Cerebellar cortex (tissue), 1 donor: ENCODE data around the gene CXCL17.

Experiments
- DNase-seq: peaks from one replicate; pipeline ENCODE4 v3.0.0-alpha.2; 2015; ENCODE audit warnings: low spot score

The CXCL17 gene

DNA sequence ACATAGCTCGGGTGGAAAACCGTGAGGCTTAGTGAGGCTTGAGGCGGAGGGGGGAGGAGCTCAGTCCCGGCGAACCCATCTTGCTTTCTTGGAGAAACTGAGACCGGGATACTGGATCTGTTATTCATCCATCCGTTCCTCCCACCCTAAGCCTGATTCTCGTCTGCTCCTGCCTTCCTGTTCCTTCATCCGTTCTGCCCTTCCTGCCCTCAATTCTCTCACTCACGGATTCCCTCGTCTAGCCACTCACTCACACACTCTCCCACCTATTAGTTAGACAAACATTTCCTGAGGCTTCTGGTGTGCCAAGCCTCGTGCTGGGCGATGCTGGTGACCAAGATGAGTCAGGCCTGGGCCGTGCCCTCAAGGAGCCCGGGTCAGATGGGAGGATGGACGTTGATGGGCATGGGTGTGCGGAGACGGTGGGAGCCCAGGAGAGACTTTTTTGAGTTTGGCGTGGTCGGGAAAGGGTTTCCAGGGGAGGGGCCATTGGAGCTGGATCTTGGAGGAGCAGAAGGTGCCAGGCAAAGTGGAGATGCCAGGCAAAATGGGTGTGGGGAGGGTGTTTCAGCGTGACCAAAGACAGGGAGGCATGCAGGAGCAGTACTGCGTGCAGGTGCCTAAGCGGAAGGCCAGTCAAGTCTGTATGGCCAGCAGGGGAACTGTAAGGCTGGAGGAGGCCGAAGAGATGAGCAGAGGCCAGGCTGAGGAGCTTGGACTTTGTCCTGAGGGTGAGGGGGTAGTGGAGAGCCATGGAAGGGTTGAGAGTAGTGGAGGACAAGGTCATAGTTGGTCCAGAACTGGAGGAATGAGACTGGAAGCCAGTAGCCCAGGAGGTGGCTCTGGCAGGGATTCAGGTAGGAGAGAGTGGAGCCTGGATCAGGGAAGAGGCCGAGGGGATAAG lies 45.2 kb downstream of the CXCL17 start:
- DNase-seq, result peak; percentile 42

DNA sequence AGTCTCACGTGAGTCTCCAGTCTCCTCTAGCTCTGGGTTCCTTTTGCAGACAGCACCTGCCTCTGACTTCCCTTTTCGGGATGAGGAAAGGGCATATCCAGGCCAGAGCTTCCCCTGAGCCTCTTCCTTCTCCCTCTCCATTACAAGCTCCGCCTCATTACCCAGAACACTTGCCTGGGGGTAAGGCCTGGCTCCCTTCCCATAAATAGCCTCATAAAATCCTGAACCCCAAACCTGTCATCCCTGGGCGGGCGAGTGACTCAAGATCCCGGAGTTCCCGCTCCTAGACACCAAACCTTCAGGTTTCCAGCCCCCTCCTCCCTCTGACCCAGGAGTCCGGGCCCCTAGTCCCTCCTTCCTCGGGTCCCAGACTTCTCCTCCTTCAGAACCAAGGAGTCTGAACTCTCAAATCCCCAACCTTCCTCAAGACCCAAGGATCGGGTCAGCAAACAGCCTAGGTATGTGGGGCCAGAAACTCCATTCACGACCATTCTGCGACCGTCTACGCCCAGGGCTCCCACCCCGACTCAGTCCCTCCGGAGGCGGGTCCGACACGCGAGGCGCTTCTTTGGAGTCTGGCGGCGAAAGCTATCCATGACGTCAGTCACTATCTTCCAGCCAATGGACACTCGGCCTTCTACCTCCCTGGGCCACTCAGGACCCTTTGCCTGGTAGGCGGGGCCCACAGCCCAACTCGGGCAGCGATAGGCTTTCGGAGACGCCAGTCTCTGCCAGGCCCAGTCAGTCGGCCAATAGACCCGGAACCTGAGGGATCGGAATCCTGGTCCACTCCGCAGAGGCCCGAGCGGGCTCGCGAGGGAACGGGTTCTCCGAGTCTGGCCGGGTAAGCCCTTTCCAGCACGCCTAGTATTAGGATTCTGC lies 46.1 kb downstream of the CXCL17 start:
- DNase-seq, result peak; percentile 99

DNA sequence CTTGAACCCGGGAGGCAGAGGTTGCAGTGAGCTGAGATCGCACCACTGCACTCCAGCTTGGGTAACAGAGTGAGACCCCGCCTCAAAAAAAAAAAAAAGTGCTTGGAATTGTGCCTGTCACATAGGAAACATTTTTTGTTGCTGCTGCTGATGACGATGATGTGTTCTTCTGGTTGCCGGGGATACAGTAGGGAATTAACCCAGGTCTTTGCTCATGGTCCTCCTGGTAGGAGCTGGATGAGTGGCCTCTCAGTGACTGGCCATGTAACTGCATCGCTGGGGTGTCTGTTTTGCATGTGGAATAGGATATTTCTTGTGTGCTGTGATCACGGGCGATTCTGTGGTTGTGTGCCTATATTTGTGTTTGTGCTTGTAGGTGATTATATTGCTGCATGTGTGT lies 48.0 kb downstream of the CXCL17 start:
- DNase-seq, result no peak

DNA sequence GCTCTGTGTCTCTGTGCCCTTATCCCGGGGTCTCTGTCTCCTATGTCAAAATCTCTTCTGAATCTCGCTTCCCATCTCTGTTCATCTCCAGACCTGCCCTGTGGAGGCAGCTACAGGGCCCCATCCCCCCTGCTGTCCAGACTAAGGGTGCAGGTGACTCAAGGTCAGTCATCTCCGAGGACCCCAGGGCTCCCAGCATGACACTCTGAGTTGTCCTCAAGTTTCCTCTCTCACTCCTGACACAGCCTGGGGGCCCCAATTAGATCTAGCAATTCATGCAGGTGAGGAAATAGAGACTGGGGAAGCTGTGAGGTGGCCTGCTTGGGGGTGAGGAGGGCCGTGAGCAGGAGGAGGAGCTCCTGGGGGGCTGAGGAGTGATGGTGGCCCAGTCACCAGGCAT lies 50.6 kb downstream of the CXCL17 start:
- DNase-seq, result no peak

DNA sequence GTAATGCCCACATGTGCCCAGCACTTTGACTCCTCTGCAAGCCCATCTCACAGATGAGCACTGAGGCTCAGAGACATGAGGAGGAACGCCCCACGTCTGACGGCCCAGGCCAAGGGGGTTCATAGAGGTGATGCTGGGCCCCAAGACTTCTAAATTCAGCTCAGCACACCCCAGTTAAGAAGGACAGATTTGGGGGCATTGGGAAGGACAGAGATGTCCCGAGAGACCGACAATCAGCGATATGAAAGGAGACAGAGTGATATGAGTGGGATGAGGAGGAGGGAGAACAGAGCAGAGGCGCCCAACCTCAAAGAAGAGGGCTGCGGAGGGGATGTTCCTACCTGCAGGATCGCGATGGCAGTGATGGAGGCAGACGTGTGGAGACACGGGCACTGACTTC lies 52.8 kb downstream of the CXCL17 start, which contains the start of gene CNFN:
Gene CNFN (minus strand): TSS at position 399 of the 400 bp plus-strand sequence. CDS start 1,260 bp downstream, outside the sequence.
- DNase-seq, result no peak

DNA sequence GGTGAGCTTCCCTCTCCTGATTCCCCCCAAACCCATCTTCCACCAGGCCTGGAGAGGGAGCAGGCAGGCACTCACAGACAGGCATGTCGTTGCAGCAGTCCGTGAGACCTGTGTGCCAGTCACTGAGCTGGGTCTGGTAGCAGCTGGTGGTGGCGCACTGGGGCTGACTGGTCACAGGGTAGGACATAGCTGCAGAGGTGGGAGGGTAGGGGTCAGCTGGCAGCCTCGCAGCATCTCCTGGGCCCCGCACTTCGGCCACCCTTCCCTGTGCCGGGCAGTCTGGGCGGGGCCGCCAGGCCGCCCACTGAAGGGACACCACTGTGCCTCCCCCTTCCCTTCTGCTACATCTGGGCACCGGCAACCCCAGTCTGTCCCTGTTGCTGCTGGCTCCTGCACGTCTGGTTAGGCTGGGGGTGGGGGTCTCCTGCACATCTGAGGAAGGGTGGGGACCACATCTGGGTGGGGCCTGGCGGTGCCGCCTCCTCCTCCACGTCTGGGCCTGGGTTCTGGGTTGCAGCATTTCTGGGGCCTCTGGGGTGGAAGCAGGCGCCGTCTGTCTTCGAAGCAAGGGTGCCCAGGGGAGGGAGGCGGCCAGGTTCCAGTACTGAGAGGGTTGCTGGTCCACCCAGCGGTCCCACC lies 53.8 kb downstream of the CXCL17 start:
- no peak for DNase-seq

DNA sequence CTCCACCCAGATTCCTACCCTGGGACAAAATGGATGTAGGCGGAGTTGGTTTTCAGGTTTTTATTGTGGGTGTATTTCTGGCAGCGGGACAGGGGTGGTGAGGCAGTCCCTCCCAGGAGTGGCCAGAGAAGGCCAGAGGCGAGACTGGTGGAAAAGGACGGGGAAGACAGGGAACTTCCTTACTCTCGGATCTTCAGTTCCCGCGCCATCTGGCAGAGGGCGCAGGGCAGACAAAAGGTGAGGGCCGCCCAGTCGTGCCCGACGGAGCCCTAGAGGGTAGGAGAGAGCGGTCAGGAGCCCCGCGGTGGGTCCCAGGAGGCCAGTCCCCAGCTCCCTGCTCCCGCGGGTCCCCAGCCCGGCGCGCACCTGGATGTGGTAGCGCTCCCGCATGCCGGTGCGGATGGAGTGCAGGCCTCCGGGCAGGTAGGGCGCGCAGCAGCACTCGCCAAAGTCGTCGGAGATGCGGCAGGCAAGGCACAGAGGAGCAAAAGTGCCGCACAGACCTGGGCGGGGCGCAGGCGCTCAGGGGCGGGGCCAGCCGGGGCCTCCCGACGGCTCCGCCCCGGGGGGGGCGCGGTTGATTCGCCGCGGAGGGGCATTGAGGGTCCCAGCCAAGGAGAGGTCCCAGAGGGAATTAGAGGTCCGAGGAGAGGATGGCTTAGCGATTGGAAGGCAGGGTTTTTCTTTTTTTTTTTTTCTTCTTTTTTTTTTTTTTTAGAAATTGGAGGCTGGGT lies 55.6 kb downstream of the CXCL17 start:
- DNase-seq, result peak; percentile 66

DNA sequence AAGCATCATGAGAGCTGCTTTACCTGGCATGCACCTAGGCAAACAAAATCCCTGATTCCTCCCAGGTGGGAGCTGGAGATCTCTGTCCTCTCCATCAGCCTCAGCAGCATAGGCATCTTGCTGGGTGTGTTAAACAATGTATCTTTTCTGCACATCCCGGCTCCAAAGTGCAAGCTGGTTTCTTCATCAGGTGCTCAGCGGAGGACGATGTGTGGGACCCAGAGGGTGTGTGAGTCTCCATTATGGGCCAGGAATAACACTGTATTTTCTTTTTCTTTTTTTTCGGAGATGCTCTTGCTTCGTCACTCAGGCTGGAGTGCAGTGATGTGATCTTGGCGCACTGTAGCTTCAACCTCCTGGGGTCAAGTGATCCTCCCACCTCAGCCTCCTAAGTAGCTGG lies 62.6 kb downstream of the CXCL17 start:
- DNase-seq, result no peak
